ENCODE results near the gene MDN1. TPM values are rescaled to one million over a fixed set of nuclear protein-coding genes. Genes with fewer than 3 reads are reported as not detected.

The MDN1 gene
- total and polyA plus RNA-seq, 2 of the 8 experiments (the other 6 are each of a cell fraction or from before 2014, with no cell fraction given) = 53.5 to 179 TPM

- TF ChIP-seq RNF2 (IDR thresholded peaks at IDR 0.05; ENCODE audit: borderline replicate concordance, low read depth, low read length, missing control alignments, poor library complexity, severe bottlenecking) (no peak), JUN (IDR thresholded peaks at IDR 0.05; ENCODE audit: low read depth, low read length) (no peak), CHD1 (IDR thresholded peaks at IDR 0.05; ENCODE audit: low read depth, low read length) (no peak), SRF (IDR thresholded peaks at IDR 0.05; ENCODE audit: low read depth, low read length) (no peak), POLR2AphosphoS5 (IDR thresholded peaks at IDR 0.05; ENCODE audit: low read depth, low read length) (no peak), ATF3 (IDR thresholded peaks at IDR 0.05; ENCODE audit: insufficient read depth, low read depth, low read length) (no peak)
These were observed 189.1 kb downstream of the MDN1 start (continued) for GRCh38 chr6:89630488-89630887.
